PC-3 (cell line): ENCODE data around the gene IL3. TPM values are rescaled to one million over a fixed set of nuclear protein-coding genes. Genes with fewer than 3 reads are reported as not detected.

ENCODE experiments used
- ATAC-seq: fragments of 200-7000 bp; cut with Tn5 transposase; 2 replicates; pipeline ENCODE4 v1.9.1; 2020; ENCODE audit warnings: mild to moderate bottlenecking, moderate library complexity
- BruUV-seq: library from RNA; stranded (reverse); fragments of 400-500 nt; replicated peaks from 2 replicates; lab custom pipeline; 2021; lab: Mats Ljungman, UMichigan
- CTCF ChIA-PET: fragments of 300-600 bp; sonication (Branson Sonifier 250); formaldehyde crosslinking; loops from one replicate; lab custom pipeline; 2022; ENCODE audit warnings: antibody characterized with exemption; lab: Charles Lee
- POLR2A ChIA-PET: fragments of 300-600 bp; sonication (Branson Sonifier 250); formaldehyde crosslinking; loops from one replicate; lab custom pipeline; 2022; ENCODE audit warnings: antibody characterized with exemption; ENCODE audit not compliant: unreplicated experiment; lab: Charles Lee
- DNase-seq: peaks from one replicate; pipeline ENCODE4 v3.0.0-alpha.2; 2015
- H2AFZ ChIP-seq: fragments of 300-600 bp; sonication (generic); 2 replicates; pipeline ENCODE4 v1.6.0; 2016; ENCODE audit warnings: antibody characterized with exemption, low read length
- H3F3A ChIP-seq: fragments of 300-600 bp; sonication (generic); one replicate; pipeline ENCODE4 v1.6.0; 2017; ENCODE audit warnings: antibody characterized with exemption, low read length, control low read depth, mild to moderate bottlenecking; ENCODE audit not compliant: unreplicated experiment
- H3K27ac ChIP-seq: fragments of 300-600 bp; sonication (generic); 2 replicates; pipeline ENCODE4 v1.5.1; 2016; ENCODE audit warnings: mild to moderate bottlenecking, low read length
- H3K27me3 ChIP-seq: fragments of 300-600 bp; sonication (generic); 2 replicates; pipeline ENCODE4 v1.6.1; 2016; ENCODE audit warnings: low read length, mixed read lengths
- H3K36me3 ChIP-seq: fragments of 300-600 bp; sonication (generic); 2 replicates; pipeline ENCODE4 v1.6.1; 2016; ENCODE audit warnings: low read depth, mixed run types, low read length, mixed read lengths
- H3K4me1 ChIP-seq: fragments of 300-600 bp; sonication (generic); 2 replicates; pipeline ENCODE4 v1.5.1; 2016; ENCODE audit warnings: low read length; ENCODE audit not compliant: insufficient read depth
- H3K4me2 ChIP-seq: fragments of 300-600 bp; sonication (generic); 2 replicates; pipeline ENCODE4 v1.6.0; 2016; ENCODE audit warnings: low read length
- H3K4me3 ChIP-seq: fragments of 300-600 bp; sonication (generic); 2 replicates; pipeline ENCODE4 v1.5.1; 2016; ENCODE audit warnings: mild to moderate bottlenecking, low read length, mixed read lengths
- H3K79me2 ChIP-seq: fragments of 300-600 bp; sonication (generic); 2 replicates; pipeline ENCODE4 v1.6.1; 2017; ENCODE audit warnings: low read length, mixed read lengths
- H3K9ac ChIP-seq: fragments of 300-600 bp; sonication (generic); 2 replicates; pipeline ENCODE4 v1.6.0; 2016; ENCODE audit warnings: mild to moderate bottlenecking, low read length
- H3K9me2 ChIP-seq: fragments of 300-600 bp; sonication (generic); replicated peaks from 2 replicates; pipeline ENCODE4 v1.6.1; 2016; ENCODE audit warnings: mixed run types, low read length, mixed read lengths
- H3K9me3 ChIP-seq: fragments of 300-600 bp; sonication (generic); 2 replicates; pipeline ENCODE4 v1.6.1; 2016; ENCODE audit warnings: low read length, mixed read lengths
- H4K20me1 ChIP-seq: fragments of 300-600 bp; sonication (generic); 2 replicates; pipeline ENCODE4 v1.6.1; 2016; ENCODE audit warnings: low read length, mixed read lengths
- EZH2 ChIP-seq: fragments of 300-600 bp; sonication (generic); IDR thresholded peaks from one replicate; pipeline ENCODE4 v1.6.1; 2017; ENCODE audit warnings: antibody characterized with exemption, mild to moderate bottlenecking, low read length; ENCODE audit not compliant: unreplicated experiment
- EZH2phosphoT487 ChIP-seq: fragments of 300-600 bp; sonication (generic); IDR thresholded peaks from 2 replicates; pipeline ENCODE4 v1.6.1; 2018; ENCODE audit warnings: mild to moderate bottlenecking, antibody characterized with exemption, low read length, borderline replicate concordance
- intact Hi-C: fragments of 100-400 bp; cut with micrococcal nuclease; formaldehyde crosslinking; loops from 2 replicates; pipeline ENCODE4 v1.9.0; 2023
- total RNA-seq: library from RNA; depleted of rRNA; stranded (reverse); fragments of >200 nt; gene quantifications from 2 replicates; pipeline ENCODE4 v1.2.3, GENCODE V29; 2014
- TF ChIP-seq, protein P1 (sequence below): fragments of 300-600 bp; sonication (generic); conservative IDR thresholded peaks from 2 replicates; pipeline ENCODE4 v1.5.1; 2017; ENCODE audit warnings: antibody characterized with exemption, low read depth, mild to moderate bottlenecking, low read length

Gene IL3
- total RNA-seq, 1 experiment from 2014 or later: not detected

DNA sequence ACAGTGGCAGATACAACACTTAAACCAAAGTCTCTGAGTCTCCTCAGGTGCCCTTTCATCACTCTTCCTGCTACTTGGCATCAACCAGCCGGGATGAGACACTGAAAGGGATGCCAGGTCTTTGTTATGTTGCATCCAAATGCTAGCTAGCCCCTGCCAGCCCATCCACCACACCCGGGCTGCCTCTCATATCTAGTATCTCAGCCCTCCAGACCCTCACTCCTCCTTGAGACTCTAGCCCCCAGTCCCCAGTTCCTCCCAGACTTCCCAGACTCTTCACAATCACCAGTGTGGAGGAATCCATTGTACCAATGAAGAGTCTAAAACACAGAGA, 34.6 kb downstream of the IL3 start:
- Histone ChIP-seq H3K79me2 (no peaks in the 10 kb centered on the region), H3F3A (no peaks in the 10 kb centered on the region), H3K9me2 (no peaks in the 10 kb centered on the region), H4K20me1 (no peaks in the 10 kb centered on the region), H3K9ac (peak overlapping the region; percentile 69), H3K4me2 (peak overlapping the region; percentile 36), H3K4me3 (no peak overlapping the region), H3K4me1 (peaks cover 45% of the 10 kb centered on the region), H2AFZ (no peak overlapping the region), H3K36me3 (no peaks in the 10 kb centered on the region), H3K27ac (peak overlapping the region; percentile 93), H3K27me3 (no peaks in the 10 kb centered on the region), H3K9me3 (no peaks in the 10 kb centered on the region)
- TF ChIP-seq EZH2phosphoT487: no peak
- TF ChIP-seq EZH2: no peak
- TF ChIP-seq, protein P1, sequence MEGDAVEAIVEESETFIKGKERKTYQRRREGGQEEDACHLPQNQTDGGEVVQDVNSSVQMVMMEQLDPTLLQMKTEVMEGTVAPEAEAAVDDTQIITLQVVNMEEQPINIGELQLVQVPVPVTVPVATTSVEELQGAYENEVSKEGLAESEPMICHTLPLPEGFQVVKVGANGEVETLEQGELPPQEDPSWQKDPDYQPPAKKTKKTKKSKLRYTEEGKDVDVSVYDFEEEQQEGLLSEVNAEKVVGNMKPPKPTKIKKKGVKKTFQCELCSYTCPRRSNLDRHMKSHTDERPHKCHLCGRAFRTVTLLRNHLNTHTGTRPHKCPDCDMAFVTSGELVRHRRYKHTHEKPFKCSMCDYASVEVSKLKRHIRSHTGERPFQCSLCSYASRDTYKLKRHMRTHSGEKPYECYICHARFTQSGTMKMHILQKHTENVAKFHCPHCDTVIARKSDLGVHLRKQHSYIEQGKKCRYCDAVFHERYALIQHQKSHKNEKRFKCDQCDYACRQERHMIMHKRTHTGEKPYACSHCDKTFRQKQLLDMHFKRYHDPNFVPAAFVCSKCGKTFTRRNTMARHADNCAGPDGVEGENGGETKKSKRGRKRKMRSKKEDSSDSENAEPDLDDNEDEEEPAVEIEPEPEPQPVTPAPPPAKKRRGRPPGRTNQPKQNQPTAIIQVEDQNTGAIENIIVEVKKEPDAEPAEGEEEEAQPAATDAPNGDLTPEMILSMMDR: no peak
- no peak for DNase-seq
- ATAC-seq: no peak
- ChIA-PET CTCF (interaction anchor here (0.6 kb wide), 1 partner anchor 627 kb away, joined by 3 read pairs; no protein-coding TSS in a partner anchor), POLR2A (interaction anchor here (0.7 to 1.2 kb wide), 3 partner anchors 9 to 34 kb away, joined by 3 to 5 read pairs (median 3); partner anchors contain the start of gene CSF2)
- intact Hi-C loops: no loop called here
- BruUV-seq: TSS peak; percentile 96

DNA sequence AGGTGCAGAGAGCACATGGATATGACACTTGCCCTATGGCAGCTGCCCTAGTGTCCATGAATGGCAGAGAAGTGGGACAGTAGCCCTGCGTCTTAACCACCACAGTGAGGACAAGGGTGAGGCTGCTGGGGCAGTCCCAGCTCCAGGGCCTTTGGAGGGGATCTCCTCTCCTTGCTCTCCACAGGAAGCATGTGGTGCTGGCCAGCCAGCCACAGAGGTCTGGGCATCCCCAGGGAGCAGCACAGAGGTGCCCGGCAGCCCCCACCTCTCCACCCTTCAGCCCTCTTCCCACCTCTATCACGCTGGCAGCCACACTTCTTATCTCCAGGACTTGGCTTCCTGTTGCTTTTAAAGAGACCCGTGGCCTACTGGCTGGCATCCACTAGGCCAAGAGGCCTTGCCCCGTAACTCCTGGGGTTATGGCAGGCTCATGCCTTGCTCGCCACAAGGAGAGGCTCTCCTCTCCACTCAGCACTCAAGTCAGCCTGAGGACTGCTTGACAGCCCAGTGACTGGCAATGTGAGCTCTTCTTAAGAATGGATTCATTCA, 35.0 kb downstream of the IL3 start:
- no peak for DNase-seq
- peak overlapping the region; percentile 93 for H3K27ac ChIP-seq
- H4K20me1 ChIP-seq: no peaks in the 10 kb centered on the region
- no peaks in the 10 kb centered on the region for H3F3A ChIP-seq
- H3K4me2 ChIP-seq: peak overlapping the region; percentile 36
- H2AFZ ChIP-seq: no peak overlapping the region
- BruUV-seq: no TSS peak
- no peak for TF ChIP-seq EZH2
- TF ChIP-seq, protein P1: no peak
- no peak for TF ChIP-seq EZH2phosphoT487
- H3K27me3 ChIP-seq: no peaks in the 10 kb centered on the region
- H3K4me3 ChIP-seq: no peak overlapping the region
- H3K9ac ChIP-seq: peak overlapping the region; percentile 69
- H3K9me2 ChIP-seq: no peaks in the 10 kb centered on the region
- no peak for ATAC-seq
- no peaks in the 10 kb centered on the region for H3K36me3 ChIP-seq
- no peaks in the 10 kb centered on the region for H3K9me3 ChIP-seq
- no peaks in the 10 kb centered on the region for H3K79me2 ChIP-seq
- intact Hi-C loops: no loop called here
- H3K4me1 ChIP-seq: peaks cover 40% of the 10 kb centered on the region
- CTCF ChIA-PET: interaction anchor here (0.6 kb wide), 1 partner anchor 627 kb away, joined by 3 read pairs; no protein-coding TSS in a partner anchor
- POLR2A ChIA-PET: interaction anchor here (1.2 kb wide), 1 partner anchor 9 kb away, joined by 5 read pairs; no protein-coding TSS in a partner anchor

- Histone ChIP-seq H3K9me3 (no peaks in the 10 kb centered on the region), H3K4me1 (peaks cover 43% of the 10 kb centered on the region), H4K20me1 (no peaks in the 10 kb centered on the region), H3K9me2 (no peaks in the 10 kb centered on the region), H3K79me2 (no peaks in the 10 kb centered on the region), H3K4me3 (no peak overlapping the region), H3K4me2 (no peak overlapping the region), H2AFZ (no peak overlapping the region), H3K27me3 (no peaks in the 10 kb centered on the region), H3F3A (no peaks in the 10 kb centered on the region), H3K27ac (no peak overlapping the region), H3K36me3 (no peaks in the 10 kb centered on the region), H3K9ac (no peak overlapping the region)
- ChIA-PET POLR2A (no interaction called here), CTCF (no interaction called here)
- ATAC-seq (no peak), DNase-seq (no peak)
- BruUV-seq: no TSS peak
- TF ChIP-seq EZH2phosphoT487: no peak
- TF ChIP-seq, protein P1: no peak
- TF ChIP-seq EZH2: no peak
- intact Hi-C loops: no loop called here
Measured at GRCh38 chr5:132096904-132097303, 36.4 kb downstream of the IL3 start.
